ENCODE data around the gene MDFI.

Gene MDFI

DNA sequence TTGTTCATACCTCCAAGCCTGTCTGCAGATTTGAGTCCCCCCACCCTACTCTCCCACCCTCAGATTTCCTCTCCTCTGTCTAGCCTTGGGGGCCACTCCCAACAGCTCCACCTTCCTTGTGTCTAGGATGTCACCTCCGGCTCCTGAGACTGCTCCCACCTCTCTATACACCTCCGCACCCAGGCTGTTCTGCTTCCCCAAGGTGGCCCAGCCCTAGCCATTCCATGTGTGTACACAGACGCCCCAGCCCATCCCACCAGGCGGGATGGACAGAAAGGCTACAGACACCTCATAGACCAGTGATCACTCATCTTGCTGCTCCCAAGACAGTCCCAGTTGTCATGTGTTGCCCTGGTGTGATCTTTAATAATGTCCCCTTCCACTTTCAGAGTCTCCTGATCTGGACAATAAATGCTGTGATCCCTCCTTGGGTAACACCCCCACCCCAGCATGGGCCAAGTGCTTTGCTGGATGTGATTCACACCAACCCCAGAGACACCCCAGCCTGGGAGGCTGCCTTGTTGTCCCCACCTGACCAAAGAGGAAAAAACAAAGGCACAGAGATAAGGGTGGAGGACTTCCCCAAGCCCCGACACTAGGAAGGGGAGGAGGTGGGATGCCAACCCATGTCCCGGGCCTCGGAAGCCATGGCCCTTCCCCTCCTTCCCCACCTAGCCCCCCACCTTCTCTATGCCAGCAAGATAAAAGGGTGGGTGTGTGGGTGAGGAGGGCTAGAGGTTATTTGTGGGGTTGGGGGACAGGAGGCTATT, 36.1 kb downstream of the MDFI start:
- DNase-seq = no peak

DNA sequence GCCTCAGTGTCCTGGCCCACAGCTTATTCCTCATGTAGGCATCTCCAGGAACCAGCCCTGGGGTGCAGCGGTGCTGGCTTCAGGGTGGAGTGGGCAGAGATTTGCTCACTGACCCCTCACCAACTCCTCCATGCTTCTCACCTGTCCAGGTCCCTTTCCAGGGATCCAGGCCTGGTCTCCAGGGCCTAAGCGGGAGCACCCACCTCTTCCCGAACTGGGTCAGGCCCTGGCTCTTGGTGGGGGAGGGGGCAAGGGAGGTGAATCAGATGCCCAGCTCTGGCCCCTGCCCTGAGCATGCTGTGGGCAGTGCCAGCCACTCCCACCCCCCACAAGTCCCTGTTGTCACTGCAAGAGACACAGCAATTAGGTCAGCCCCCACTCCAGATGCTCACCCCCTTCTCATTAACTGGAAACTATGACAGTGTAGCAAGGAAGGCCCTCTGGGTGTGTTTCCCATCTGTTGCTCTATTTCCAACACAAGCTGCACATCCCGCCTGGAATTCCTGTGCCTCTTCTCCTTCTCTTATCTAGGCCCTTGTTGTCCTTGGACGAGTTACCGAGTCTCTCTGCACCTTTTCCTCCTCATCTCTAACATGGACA, 37.0 kb downstream of the MDFI start:
- no peak for DNase-seq

DNA sequence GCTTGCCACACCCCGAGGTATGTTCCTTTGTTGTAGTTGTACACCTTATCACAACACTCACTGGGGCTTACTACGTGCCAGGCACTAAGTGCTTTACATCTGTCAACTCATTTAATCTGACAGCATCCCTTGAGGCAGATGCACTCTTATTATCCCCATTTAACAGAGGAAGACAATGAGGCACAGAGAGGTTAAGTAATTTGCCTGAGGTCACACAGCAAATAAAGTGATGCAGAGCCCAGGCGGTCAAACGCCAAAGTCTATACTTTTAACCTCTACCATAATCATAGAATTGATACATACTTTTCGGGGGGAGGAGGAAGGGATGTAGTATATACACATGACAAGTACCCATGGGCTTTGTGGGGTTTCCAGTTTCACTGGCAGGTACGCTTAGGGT, 37.7 kb downstream of the MDFI start:
- DNase-seq = no peak

DNA sequence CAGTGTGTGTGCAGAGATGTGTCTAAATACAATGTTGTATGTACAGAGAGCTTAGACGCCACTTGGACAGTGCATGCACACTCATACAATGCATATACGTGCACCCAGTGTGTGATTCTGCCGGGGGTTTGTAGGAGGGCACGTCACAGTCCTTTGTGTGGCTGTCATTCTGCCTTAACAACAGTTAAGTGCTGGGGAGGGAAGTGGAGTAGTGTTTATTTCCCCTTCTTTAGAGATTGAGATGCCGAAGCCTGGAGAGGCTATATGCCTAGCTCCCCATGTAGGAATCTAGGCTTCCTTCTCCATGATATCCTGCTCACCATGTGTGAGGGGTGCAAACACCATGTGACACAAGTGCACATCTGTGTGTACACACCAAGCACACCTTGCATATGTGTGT, 38.2 kb downstream of the MDFI start:
- DNase-seq = no peak

DNA sequence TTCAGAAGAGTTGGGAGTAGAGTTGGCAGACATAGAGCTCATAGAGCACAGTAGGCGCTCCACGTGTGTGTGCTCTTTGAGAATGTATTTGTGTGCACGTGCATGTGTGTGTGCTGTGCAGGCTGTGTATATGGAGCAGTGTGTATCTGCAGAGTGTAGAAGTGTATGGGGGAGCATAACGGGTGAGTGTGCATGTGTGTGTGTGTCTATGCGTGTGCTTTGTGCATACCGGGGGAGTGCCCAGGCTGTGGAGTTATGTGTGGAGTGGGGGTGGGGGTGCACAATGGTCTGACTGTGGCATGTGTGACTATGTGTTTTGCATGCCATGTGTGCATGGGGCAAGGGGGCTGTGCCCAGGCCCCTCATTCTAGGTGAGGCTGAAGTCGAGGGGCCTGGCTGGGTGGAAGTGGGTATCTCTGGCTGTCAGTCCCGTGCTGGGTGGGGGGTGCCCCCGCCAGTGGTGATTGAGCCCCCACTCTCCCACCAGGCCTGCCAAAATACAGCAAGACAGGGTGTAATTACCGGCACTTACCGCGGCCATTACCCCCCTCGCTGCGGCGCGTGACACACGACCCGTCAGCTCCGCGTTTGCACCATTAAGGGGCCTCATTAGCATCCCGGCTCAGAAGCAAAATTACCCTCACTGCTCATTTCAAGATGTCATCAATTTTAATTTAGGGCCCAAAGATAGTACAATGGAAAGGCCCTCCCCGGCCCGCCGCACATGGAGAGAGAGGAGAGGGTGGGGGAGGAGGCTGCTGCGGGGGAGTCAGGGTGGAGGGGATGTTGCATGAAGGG, 39.1 kb downstream of the MDFI start:
- DNase-seq = no peak

DNA sequence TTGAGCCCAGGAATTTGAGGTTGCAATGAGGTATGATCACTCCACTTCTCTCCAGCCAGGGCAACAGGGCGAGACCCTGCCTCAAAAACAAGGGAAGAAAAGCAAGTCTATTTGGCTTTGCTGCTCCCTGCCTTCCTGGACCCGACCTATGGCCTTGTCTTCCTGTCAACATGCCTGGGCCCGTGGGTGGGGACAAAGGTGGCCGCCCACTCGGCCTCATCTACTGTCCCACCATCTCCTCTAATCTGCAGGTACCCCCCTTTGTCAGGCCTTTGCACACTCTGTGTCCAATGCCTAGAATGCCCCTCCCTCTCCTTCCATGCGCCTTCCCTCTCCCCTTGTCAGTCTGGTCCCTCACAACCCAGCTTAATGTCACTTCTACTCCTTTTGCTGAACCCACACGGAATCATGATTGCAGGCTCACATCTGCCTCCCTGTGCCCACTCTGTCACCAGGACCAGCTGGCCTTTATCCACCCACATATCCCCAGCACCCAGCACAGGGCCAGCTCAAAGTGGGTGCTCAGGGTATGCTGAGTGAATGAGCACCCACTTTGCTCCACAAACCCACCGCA, 40.3 kb downstream of the MDFI start:
- DNase-seq = no peak

DNA sequence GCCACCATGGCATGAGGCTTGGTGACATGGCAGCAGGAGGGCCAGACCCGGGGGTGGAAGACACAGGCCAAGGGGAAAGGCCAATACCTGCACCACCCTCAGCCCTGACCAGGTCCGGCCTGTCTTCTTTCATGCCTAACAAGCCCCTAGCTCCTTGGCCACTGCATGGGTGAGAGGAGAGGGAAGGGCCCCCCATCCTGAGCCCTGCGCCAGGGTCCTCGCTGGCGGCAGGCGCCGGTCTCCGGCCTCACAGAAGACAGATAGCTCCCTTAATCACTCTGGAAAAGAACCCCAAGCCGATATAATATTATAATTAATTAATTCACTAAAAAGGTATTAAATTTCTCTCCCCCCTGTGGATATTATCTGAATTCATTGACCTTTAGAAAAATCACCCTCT, 41.4 kb downstream of the MDFI start:
- no peak for DNase-seq

DNA sequence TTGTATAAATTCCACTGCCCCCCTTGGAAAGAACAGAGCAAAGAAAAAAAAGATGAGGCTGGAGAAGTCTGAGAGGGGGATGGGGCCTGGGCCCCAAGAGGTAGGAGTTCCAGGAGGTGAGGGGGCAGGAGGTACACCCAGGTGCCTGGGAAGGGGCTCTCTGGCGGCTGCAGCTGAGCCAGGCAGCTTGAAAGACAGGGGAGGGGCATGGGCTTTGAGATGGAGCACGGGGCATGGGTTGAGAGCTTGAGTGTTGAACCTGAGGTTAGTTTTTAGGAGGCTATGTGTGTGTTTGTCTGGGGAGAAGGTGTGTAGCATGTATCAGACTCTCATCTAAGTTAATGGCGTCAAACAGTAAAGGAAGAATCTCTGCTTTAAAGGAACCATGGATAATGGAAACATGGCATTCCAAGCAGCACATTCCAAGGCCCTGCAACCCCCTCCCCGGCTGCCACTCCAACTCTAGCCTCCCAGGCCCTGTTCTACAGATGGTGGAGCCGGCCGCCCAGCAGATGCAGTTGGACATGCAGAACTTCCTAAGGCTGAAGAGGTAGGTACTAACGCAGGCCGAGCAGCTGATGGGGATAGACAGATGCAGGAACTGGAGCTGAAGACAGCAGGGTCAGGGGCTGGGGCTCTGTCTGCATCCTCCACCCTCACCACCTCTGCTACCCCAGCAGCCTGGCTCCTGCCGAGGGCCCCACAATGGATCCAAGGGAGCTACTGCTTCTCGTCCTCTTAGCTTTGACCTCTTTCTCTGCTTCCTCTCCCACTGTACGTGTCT, 42.1 kb downstream of the MDFI start:
- DNase-seq = no peak

DNA sequence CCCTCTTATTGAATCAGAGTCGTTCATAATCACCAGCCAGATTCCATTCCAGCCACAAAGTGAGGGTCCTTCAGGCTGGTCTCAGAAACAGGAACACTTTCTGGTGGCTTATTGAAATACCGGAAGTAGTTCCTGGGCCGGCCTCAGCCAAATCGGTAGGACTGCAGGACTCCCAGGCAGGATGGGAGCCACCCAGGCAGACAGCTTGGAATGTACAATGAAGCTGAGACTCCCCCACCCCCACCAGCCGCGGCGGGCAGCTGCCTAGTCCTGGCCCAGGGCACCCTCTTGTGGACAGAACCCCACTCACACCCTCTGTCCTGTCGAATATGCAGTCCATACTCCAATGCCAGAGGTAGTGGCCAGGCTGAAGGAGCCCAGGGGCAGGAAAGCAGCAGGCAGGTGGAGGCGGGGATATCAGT, 43.8 kb downstream of the MDFI start:
- DNase-seq = peak; percentile 97

DNA sequence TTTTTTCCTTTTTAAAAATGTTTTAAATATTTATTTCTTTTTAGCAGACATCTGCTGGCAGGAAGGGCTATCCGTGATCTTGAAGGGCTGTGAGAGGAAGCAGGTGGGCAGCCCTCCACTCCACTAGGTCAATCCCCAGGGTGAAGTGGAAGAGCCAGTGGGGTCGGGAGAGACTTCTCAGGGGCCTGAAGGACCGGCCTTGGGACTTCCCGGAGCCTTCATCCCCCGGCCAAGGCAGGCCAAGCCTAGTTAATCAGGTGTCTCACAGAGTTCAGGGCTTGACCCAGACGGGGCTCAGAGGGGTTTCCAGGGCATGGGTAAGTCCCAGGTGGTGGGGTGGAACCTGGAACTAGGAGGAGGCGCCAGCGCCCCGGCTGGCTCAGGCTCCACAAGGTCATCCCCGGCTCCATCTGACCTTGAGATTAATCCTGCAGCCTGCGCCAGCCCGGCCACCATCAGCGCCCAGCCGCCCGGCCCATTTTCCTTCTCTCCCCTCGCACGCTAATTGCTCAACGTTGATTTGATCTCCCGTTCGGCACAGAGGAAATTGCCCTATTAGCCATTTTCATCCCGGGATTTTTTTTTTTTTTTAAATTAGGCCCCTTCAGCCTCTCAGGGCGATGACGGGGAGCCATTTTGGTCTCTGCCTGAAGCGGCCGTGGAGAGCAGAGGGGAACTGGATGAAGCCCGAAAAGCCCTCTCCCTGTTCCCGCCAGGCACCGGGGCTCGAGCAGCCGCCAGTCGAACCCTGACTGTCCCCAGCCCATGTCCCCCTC, 44.4 kb downstream of the MDFI start:
- no peak for DNase-seq

DNA sequence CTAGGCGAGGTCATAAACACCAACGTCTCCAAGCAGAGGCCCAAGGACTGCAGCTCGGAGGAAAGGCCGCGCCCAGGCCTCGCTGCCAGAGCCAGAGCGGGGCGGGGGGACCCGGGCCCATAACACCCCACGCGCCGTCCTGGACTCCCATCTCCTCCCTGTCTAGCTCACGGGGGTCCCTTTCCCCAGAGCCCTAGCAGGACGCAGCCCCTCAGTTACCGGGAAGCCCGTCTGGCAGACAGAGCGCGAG, 44.9 kb downstream of the MDFI start:
- DNase-seq = no peak

DNA sequence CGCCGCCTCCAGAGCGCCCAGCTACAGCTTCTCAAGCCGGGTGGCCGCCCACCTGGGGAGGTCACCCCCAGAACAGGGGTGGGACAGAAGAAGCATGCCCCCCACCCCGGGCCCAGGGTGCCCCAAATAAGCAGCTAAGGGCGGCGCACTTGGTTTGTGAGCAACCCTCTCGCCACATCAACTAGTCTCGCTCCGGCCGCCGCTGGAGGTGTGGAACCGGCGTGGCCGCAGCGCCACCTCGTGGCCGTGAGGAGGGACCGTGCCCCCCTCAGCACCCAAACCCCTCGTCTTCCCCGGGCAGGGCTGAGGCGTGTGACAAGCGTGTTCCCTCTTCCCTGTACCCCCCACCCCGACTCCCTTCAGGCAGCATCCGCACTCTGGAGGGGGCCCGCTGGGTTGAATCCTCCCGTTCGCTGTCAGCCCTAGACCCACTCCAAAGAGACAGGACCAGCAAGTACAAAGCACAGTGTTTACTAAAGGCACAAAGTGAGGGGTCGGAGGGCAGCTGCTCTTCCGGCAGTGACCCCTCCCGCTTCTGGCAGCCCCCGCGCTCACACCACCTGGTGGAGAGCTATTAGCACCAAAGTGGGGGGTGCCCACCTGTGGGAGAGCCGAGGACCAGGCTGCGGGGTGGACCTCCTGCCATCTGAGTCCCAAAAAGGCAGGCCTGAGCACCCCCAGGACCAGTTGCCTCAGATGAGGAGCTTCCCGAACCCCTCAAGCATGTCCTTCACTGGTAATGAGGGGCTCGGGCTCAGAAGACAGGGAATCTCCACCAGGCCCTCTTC, 45.4 kb downstream of the MDFI start:
- DNase-seq = peak; percentile 96

DNA sequence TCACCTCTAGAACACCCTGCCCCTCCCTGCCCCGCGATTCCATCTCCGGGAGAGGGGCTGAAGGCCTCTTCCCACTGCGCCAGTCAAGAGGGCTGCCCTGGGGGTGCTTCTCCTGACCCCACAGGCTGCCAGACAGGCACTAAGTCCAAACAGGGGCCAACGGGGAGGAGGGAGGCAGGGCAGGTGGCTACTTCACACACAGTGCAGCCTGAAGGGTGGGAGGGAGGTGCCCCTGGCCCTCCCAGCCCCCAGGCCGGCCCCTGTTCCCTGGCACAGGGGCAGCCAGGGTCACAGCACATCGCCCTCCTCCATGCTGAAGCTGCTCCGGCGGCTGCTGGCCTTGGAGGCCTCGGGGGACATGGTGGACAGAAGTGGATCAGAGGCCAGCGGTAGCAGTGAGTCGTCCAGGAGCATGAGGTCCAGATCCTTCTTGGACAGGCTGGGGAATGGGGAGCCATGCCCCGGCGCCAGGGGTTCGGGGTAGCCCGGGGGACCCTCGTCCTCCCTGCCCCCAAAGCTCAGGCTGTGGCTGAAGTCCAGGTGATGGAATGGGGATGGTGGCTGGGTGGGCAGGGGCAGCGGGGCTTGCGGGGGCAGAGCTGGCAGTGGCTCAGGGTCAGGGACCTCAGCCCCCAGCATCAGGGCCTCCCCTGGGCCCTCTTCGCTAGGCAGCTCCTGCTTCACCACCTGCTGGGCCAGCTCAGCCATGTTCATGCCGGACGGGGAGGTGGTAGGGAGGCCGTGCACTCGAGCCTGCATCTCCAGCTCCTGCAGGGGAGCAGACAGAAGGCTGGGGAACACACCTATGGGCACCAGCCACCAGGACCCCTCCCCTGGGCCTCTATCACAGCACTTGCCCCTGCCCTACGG, 46.3 kb downstream of the MDFI start:
- no peak for DNase-seq

DNA sequence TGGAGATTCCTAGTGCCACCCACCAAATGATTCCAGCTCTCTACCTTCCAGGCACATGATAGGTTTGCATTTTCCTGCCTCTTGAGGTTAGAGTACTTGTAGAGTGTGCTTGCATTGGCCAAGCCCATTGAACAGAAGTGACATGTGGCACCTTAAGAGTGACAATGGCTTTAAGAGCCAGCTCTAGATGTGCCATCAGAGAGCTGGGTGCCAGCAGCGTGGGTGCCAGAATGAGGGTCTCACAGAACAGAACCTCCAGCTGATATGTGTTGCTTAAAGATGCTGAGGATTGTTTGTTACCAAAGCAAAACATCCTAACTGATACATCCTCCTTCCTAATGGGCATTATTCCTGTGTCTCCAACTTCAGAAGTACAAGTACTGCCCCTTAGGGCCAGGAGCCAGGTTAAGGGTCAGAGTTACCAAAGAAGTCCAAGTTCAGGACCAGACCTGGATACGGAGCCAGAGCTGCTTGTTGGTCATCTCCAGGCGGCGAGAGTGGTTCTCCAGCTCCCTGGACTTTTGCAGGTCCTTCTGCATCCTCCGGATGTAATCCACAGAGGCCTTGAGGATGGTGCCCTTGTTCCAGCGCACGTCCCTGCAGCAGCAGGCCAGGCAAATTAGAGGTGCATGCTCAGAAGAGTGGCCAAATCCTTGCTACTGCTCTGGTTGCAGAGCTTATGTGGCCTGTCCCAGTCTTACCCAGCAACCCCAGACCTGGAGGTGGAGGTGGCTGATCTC, 47.5 kb downstream of the MDFI start:
- DNase-seq = no peak

DNA sequence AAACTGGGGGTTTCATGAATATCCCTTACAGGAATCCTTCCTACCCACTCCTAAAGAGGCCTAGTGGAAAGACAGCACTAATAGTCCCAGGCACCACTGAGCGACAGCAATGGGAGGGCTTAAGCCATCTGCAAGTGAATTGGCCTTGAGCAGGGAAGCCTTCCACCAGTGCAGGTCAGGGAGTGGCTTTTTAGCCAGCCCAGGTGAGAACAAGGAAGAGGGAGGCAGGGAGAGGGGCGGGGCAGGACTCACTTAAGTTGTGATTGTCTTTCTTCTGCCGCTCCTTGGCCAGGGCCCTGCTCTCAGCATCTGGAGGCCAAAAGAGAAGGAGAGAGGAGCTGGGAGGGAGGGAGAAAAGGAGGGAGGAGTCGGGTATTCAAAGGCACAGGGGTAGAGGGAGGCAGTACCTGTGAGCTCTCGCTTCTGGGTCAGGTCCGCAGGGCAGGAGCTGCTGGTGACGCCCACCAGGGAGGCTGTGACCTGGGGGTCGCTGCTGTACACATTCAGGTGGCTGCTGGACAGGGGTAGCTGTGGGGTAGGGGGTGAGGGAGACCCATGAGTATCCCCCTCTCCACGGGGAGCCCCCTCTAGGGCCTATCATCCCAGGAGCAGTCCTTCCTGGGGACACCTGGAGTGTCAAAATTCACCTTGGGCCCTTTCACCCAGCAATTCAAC, 49.4 kb downstream of the MDFI start:
- DNase-seq = no peak

DNA sequence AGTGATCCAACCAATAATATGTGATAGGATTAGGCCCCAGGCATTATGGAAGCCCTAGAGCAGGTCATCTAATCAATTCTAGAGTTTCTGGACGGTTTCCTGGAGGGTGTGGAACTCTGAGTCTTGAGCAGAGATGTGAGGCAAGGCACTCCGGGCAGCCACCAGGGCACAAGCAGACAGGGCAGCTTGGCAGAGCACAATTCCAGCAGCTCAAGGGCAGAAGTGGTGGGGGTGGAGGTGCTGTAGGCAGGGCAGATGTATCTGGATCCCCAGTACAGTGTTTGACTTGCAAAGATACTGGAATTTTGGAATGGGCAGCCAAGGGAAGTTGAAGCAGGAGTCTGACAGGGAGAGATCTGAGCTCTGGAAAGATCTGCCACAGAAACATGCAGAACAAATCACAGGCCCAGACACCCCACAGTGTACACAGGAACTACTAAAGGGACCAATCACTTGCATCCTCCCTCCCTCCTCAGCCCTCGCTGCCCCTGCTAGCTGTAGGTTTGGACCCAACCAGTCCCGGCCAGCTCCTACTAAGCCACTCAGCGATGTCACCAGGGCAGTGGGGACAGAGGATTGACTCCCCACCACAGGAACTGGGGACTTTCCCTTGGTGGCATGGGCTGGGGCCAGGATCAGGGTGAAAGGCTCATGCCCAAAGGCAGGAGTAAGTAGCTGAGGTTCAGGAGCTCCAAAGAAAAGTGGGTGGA, 50.1 kb downstream of the MDFI start:
- DNase-seq = no peak

DNA sequence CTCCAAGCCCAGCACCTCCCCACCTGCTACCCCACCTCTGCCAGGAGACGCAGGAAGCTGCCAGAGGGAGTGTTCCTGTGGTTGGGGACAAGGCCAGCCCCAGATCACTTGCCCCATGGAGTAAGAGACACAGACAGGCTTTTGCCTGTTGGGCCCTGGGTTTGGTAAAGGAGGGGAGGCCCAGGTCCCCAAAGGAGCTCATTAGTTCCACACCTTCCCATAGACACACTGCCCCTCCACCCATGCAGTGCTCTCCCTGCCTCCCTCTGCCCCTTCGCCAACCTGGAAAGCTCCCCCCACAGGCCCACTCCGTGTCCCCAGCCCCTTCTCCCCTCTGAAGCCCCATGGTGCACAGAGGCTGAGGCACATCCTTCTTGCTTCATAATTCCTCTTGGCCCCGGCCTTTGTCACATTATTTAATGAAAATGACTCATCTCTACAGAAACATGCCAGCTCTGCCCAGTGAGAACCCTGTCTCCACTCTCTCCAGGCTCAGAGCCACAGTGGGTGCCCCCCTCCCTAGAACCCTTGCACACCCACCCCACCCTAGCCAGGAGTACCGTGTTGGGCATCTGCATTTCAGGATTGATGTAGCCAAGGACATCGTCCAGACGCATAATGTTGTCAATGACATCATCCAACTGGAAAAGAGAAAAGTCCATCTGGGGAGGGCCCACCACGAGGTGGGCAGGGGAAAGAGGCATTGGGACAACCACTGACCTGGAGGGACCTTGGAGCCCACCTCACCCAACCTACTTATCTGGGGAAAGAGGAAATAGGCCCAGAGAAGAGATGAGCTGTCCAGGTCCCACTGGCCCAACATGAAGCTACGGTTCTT, 51.1 kb downstream of the MDFI start:
- no peak for DNase-seq

Data from 8988T (cell line).